ENCODE results near the gene CRMP1. TPM values are rescaled to one million over a fixed set of nuclear protein-coding genes. Genes with fewer than 3 reads are reported as not detected.

CRMP1 gene
- total RNA-seq, 6 experiments from 2014 or later: 0.09 to 0.31 (median 0.10) TPM; not detected in 3

- ATAC-seq: no peak
- no peaks in the 10 kb centered on the region for H3K4me1 ChIP-seq
- intact Hi-C loops (cut with DNase I): no loop called here
- TF ChIP-seq CTCF (IDR thresholded peaks at IDR 0.05): no peak
- TF ChIP-seq POLR2A (IDR thresholded peaks at IDR 0.05): no peak
- no peaks in the 10 kb centered on the region for H3K36me3 ChIP-seq
- DNase-seq: no peak
- H3K9me3 ChIP-seq: no peaks in the 10 kb centered on the region
- no peak overlapping the region for H3K27ac ChIP-seq
- no peaks in the 10 kb centered on the region for H3K27me3 ChIP-seq
- no peak overlapping the region for H3K4me3 ChIP-seq
- WGBS (ENCODE audit: insufficient coverage, low coverage, low lambda C conversion rate, missing lambda C conversion rate): 57% methylated on average over 8 of the region's 8 CpGs
Observed at GRCh38 chr4:5928844-5929420, 36.0 kb upstream of the CRMP1 start.

GRCh38 chr4:5928274-5928673 is 35.4 kb upstream of the CRMP1 start:
- intact Hi-C loops (cut with DNase I): no loop called here
- no peak overlapping the region for H3K27ac ChIP-seq
- no peaks in the 10 kb centered on the region for H3K36me3 ChIP-seq
- H3K4me1 ChIP-seq: no peaks in the 10 kb centered on the region
- H3K27me3 ChIP-seq: no peaks in the 10 kb centered on the region
- DNase-seq (no peak), ATAC-seq (no peak)
- TF ChIP-seq CTCF (IDR thresholded peaks at IDR 0.05) (no peak), POLR2A (IDR thresholded peaks at IDR 0.05) (no peak)
- WGBS (ENCODE audit: insufficient coverage, low coverage, low lambda C conversion rate, missing lambda C conversion rate): 32% methylated on average over 3 of the region's 8 CpGs
- H3K4me3 ChIP-seq: no peak overlapping the region
- no peaks in the 10 kb centered on the region for H3K9me3 ChIP-seq

- intact Hi-C loops (cut with DNase I): no loop called here
- no peaks in the 10 kb centered on the region for H3K36me3 ChIP-seq
- ATAC-seq (no peak), DNase-seq (no peak)
- H3K9me3 ChIP-seq: no peaks in the 10 kb centered on the region
- no peak overlapping the region for H3K4me3 ChIP-seq
- WGBS (ENCODE audit: insufficient coverage, low coverage, low lambda C conversion rate, missing lambda C conversion rate): 56% methylated on average over 4 of the region's 4 CpGs
- H3K4me1 ChIP-seq: no peaks in the 10 kb centered on the region
- H3K27me3 ChIP-seq: no peaks in the 10 kb centered on the region
- no peak overlapping the region for H3K27ac ChIP-seq
- TF ChIP-seq CTCF (IDR thresholded peaks at IDR 0.05): no peak
- TF ChIP-seq POLR2A (IDR thresholded peaks at IDR 0.05): no peak
Observed at GRCh38 chr4:5927747-5928146, 34.9 kb upstream of the CRMP1 start.

- H3K4me3 ChIP-seq: no peak overlapping the region
Observed at GRCh38 chr4:5927116-5927515, 34.2 kb upstream of the CRMP1 start.

More at GRCh38 chr4:5927116-5927515, 34.2 kb upstream of the CRMP1 start:
- H3K36me3 ChIP-seq: no peaks in the 10 kb centered on the region
- H3K9me3 ChIP-seq: no peaks in the 10 kb centered on the region
- no peak for ATAC-seq
- no peak for DNase-seq
- WGBS (ENCODE audit: insufficient coverage, low coverage, low lambda C conversion rate, missing lambda C conversion rate): 57% methylated on average over 2 of the region's 3 CpGs
- H3K27me3 ChIP-seq: no peaks in the 10 kb centered on the region
- no peak for TF ChIP-seq CTCF (IDR thresholded peaks at IDR 0.05)
- no peak for TF ChIP-seq POLR2A (IDR thresholded peaks at IDR 0.05)
- no peaks in the 10 kb centered on the region for H3K4me1 ChIP-seq
- intact Hi-C loops (cut with DNase I): no loop called here
- no peak overlapping the region for H3K27ac ChIP-seq
